NOMO-1 treated with DMSO at 0.1 percent for 48 hours (cell line): Measurements from ENCODE around the gene FAM184B.
"Not testable (repeated sequence)": the region's sequence is repeated elsewhere in the genome, so short reads cannot be mapped to it uniquely, and the experiment has no call there.

ENCODE experiments used
- DNase-seq: peaks from one replicate; lab custom pipeline; 2025; ENCODE audit not compliant: unreplicated experiment; lab: John Stamatoyannopoulos, UW

Gene FAM184B

DNA sequence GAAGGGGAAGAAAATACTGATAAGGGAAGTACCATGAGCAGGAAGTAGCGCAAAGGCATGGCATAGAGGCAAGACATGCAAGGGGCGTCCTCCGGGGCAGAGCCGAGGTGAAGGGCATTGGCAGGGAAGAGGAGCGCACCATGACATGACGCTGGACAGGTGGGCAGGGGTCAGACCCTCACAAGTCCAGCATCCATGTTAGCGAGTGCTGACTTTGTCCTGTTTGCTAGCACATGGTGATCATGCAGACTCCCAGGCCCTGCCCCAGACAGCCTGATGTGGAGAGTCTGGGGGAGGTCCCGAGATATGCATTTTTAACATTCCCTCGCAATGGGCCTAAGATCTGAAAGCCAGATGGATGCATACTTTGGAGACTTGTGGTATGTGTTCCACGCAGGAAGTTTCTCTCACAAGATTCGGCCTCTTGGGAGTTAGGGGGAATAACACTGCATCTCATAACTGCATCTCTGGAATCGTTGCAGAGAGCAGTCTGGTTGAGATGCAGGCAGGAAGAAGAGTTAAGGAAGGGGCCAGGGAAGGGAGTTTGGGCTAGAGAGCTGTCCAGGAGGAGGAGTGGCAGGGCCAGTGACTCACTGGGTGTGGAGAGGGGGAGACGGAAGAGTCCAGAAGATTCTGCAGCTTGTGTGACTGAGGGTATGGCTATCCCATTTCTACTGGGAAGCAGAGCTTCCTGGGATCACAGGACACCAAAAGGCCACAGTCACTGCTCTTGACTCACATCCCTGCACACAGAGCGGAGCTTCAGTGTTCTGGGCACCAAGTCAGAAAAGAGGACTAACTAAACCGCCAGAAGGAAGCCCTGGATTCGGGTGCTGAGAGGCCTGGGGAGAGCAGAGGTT is 59.7 kb downstream of the FAM184B start:
- no peak for DNase-seq

- DNase-seq: no peak
Observed at GRCh38 chr4:17719106-17719505, 62.3 kb downstream of the FAM184B start.

GRCh38 chr4:17718471-17718870 is 63.0 kb downstream of the FAM184B start:
- DNase-seq: no peak

DNA sequence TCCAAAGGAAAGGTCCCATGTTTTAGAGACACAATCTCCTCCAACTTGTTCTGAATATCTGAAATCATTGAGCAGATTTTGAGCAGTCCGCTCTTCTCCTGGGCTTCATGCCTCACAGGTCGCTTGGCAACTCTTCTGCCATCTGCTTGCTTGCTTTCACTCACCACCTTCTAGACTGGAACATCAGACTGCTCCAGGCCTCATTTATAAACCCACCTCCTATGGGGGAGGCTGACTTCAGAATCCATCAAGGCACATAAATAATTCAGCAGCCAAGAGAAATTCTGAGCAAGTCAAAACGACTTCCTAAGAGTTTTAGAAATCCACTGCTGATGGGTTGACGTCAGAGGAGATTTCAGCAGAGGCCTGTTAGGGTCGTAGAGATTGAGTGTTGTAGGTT is 64.1 kb downstream of the FAM184B start:
- no peak for DNase-seq

GRCh38 chr4:17715511-17715910 is 65.9 kb downstream of the FAM184B start:
- no peak for DNase-seq

GRCh38 chr4:17713779-17714178 is 67.6 kb downstream of the FAM184B start:
- DNase-seq: no peak

- no peak for DNase-seq
Observed at GRCh38 chr4:17712166-17712565, 69.3 kb downstream of the FAM184B start.

- not testable (repeated sequence) for DNase-seq
Observed at GRCh38 chr4:17711206-17711605, 70.2 kb downstream of the FAM184B start.

DNA sequence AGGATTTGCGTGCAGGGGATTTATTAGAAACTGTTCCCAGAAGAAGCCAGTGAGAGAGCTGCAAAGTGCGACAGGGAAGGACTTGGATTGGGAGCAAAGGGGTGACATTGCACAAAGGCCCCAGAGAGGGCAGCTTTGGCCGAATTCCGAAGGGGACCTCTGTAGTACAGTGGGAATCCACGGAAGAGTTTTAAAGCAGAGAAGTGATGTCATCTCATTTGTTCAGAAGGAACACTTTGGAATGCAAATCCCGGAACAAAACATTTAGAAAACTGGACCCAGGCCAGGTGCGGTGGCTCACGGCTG is 71.7 kb downstream of the FAM184B start:
- DNase-seq: no peak

DNA sequence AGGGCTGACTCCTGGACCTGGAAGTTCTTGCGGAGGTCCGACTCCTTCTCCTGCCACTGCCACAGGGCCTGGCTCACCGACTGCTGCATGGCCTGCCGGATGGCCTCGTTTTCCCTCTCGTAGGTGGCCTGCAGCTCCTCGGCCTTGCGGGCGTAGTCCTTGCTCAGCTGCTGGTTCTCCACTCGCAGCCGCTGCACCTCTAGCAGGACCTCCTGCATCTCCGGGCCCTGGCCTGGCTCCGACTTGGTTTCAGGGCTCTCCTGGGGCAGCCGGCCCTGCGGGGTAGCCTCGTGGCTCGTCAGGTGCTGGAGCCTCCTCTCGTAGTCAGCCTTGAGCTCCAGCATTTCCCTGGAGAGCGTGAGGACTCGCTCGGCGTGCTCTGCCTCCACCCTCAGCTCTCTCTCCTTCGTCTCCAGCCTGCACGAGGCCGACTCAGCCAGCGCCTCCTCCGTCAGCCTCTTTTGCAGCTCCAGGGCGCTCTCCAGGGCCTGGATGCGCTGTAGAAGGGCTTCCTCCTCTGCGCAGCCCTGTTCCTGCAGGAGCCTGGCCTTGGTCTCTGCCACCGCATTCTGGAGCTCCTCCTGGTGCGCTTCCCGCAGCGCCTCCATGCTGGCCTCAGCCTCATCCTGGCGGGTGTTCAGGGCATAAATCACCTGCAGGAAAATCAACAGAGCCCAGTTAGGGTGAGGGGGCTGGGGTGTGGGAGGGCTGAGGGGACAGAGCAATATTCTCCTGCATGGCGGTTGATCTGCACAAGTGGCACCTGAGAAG is 72.2 kb downstream of the FAM184B start:
- DNase-seq: no peak

GRCh38 chr4:17707671-17708070 is 73.8 kb downstream of the FAM184B start:
- DNase-seq: no peak

- peak; percentile 15 for DNase-seq
Observed at GRCh38 chr4:17705107-17705506, 76.3 kb downstream of the FAM184B start.

GRCh38 chr4:17704020-17704650 is 77.3 kb downstream of the FAM184B start:
- DNase-seq: peak; percentile 8

GRCh38 chr4:17702641-17703040 is 78.8 kb downstream of the FAM184B start:
- no peak for DNase-seq

DNA sequence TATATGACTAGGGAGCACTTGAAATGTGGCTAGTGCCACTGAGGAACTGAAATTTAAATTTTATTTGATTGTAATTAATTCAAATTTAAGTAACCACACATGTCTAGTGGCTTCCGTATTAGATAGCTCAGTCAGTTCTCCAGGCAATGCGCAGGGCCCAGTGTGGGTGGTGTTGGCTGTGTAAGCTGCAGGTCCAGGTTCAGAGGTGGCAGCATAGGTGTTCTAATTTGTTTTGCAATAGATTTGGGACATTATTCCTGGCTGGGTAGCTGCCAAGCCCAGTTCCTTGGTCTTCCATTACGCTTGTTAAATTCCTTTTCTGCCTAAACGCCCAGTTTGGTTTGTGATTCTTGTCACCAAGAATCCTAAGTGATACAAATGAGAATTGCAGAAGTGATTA is 79.5 kb downstream of the FAM184B start:
- DNase-seq: no peak

DNA sequence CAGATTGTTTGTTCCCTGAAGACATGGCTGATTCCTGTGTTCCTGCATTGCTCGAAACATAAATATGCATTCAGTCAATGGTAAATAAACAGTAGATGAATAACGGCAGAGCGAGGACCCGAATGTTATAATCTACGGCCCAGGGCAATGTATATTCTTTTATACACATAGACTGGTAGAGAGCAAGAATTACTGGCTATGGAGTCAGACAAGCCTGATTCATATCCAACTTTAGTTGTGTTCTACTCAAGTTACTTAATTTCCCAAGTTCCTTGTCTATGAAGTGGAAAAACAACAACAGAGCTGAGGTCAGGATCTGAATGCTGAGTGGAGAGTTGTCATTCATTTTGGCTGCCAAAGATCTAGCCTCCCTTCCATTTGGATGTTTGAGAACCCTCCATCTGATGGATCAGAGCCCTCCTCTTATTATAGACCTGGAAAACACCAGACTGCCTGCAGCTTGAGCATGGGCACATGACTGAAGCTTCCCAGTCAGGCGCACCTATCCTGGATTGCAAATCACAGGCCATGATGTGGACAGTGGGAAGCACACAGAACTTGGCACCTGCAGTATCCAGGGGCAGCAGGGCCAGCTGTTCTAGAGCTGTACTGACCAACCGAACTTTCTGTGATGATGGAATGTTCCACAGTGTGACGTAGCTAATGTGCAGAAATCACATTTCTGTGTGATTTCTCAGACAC is 80.1 kb downstream of the FAM184B start:
- no peak for DNase-seq

GRCh38 chr4:17699380-17699779 is 82.0 kb downstream of the FAM184B start:
- DNase-seq: no peak

DNA sequence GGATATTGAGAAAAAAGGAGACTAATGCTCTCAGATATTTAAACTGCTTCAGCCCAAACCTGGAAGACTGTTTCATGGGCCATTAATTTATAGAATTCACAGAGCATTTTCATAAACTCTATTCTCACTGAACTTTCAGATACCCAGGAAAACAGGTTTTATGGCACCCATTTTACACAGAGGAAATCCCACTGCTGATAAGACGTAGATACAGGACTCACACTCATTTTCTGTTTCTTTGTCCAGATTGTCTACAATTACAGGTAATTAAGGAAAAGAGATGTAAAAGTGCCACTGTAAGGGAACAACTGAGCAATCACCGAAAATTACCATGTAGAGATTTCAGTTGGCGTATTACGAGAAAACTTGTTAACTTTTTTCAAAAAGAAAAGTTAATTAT is 83.3 kb downstream of the FAM184B start:
- no peak for DNase-seq

- DNase-seq: no peak
Observed at GRCh38 chr4:17695341-17695740, 86.1 kb downstream of the FAM184B start.

DNA sequence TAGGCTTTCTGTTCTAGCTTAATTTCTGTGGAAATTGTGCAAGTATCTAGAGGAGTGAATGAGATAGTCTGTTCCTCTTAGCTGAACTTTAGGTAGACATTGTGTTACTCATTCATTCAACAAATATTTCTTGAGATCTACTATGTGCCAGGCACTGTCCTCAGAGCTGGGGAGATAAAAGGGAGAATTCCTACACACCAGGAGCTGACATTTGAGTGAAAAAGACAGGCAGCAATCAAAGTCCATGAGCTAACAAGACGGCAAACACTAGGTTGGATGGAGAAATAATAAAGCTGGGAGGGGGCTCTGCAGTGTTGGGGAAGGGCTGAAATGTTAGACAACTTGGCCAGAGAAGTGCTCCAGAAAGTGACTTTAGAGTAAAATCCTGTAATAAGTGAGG is 86.9 kb downstream of the FAM184B start:
- no peak for DNase-seq

DNA sequence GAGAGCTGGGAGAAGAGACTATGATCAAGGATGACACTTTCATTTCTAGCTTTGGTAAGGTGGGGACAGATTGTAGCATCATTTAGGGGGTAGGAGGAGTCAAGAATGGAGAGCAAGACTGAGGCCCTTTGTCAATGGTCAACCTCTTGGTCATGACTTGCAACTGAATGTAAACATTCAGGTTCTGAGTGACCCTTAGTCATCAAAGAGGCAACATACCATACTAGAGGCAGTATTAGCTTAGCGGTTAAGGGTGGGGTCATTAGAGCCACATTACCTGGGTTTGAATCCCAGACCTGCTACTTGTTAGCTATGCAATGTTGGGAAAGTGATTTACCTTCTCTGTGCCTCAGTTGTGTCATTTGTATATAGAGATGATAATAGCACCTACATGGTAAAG is 90.5 kb downstream of the FAM184B start:
- DNase-seq: no peak
